ENCODE measurements around the gene AMDHD2.

GRCh38 chr16:2497695-2498484, 22.3 kb upstream of the AMDHD2 start:
- TF ChIP-seq, protein P1, sequence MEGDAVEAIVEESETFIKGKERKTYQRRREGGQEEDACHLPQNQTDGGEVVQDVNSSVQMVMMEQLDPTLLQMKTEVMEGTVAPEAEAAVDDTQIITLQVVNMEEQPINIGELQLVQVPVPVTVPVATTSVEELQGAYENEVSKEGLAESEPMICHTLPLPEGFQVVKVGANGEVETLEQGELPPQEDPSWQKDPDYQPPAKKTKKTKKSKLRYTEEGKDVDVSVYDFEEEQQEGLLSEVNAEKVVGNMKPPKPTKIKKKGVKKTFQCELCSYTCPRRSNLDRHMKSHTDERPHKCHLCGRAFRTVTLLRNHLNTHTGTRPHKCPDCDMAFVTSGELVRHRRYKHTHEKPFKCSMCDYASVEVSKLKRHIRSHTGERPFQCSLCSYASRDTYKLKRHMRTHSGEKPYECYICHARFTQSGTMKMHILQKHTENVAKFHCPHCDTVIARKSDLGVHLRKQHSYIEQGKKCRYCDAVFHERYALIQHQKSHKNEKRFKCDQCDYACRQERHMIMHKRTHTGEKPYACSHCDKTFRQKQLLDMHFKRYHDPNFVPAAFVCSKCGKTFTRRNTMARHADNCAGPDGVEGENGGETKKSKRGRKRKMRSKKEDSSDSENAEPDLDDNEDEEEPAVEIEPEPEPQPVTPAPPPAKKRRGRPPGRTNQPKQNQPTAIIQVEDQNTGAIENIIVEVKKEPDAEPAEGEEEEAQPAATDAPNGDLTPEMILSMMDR (IDR thresholded peaks at IDR 0.05 in 4 of 5, conservative IDR thresholded peaks at IDR 0.05 in 1 of 5) = no peak
- TF ChIP-seq POLR2A (IDR thresholded peaks at IDR 0.05) = no peak
